DMS153 (cell line): Measurements from ENCODE around the gene ABHD16B.

Experiments used
- DNase-seq: peaks from one replicate; lab custom pipeline; 2025; lab: John Stamatoyannopoulos, UW

Gene ABHD16B

GRCh38 chr20:63861365-63861934, at the start of gene ABHD16B:
TSS of gene ABHD16B (plus strand) at chr20:63861498. CDS start at chr20:63861541, 43 bp downstream.
- no peak for DNase-seq

GRCh38 chr20:63814891-63815614, 46.2 kb upstream of the ABHD16B start:
- DNase-seq, result no peak

- no peak for DNase-seq
Observed at GRCh38 chr20:63815615-63816253, 45.6 kb upstream of the ABHD16B start.

GRCh38 chr20:63819224-63819921, 41.9 kb upstream of the ABHD16B start:
- DNase-seq, result no peak

GRCh38 chr20:63821811-63822210, 39.5 kb upstream of the ABHD16B start:
- no peak for DNase-seq

GRCh38 chr20:63822276-63822696, 39.0 kb upstream of the ABHD16B start:
- DNase-seq, result no peak

GRCh38 chr20:63823691-63824311, 37.5 kb upstream of the ABHD16B start:
- DNase-seq, result no peak

GRCh38 chr20:63825331-63826118, 35.8 kb upstream of the ABHD16B start:
- no peak for DNase-seq

GRCh38 chr20:63826753-63827152, 34.5 kb upstream of the ABHD16B start:
- no peak for DNase-seq

GRCh38 chr20:63828124-63828523, 33.2 kb upstream of the ABHD16B start:
- no peak for DNase-seq

GRCh38 chr20:63828545-63828944, 32.8 kb upstream of the ABHD16B start:
- DNase-seq, result no peak

GRCh38 chr20:63828951-63829350, 32.3 kb upstream of the ABHD16B start:
- DNase-seq, result no peak

- no peak for DNase-seq
Observed at GRCh38 chr20:63829603-63829944, 31.7 kb upstream of the ABHD16B start.

- DNase-seq, result no peak
Observed at GRCh38 chr20:63829945-63830835, 31.1 kb upstream of the ABHD16B start.

GRCh38 chr20:63830841-63831588, 30.3 kb upstream of the ABHD16B start, which contains the start of gene ZBTB46:
TSS of gene ZBTB46 (minus strand) at chr20:63831264. CDS start at chr20:63790757, 40,507 bp downstream.
- no peak for DNase-seq

GRCh38 chr20:63831646-63831992, 29.7 kb upstream of the ABHD16B start:
- no peak for DNase-seq

- DNase-seq, result no peak
Observed at GRCh38 chr20:63831993-63832686, 29.2 kb upstream of the ABHD16B start.

- no peak for DNase-seq
Observed at GRCh38 chr20:63833776-63834490, 27.4 kb upstream of the ABHD16B start.
